Ureter (tissue), 1 donor: ENCODE results near the gene OSBPL2. TPM values are rescaled to one million over a fixed set of nuclear protein-coding genes. Genes with fewer than 3 reads are reported as not detected.

ENCODE experiments used
- DNase-seq: peaks from one replicate; pipeline ENCODE4 v3.0.0-alpha.2; 2020; ENCODE audit warnings: low spot score
- total RNA-seq: library from RNA; stranded (reverse); gene quantifications from one replicate; pipeline ENCODE4 v1.2.4, GENCODE V29; 2023
- donor health status: DM: yes; HTN: yes; CAD: no.

OSBPL2 gene
- total RNA-seq, 1 donor from 2014 or later = 130 TPM

GRCh38 chr20:62282877-62283503 is 44.7 kb downstream of the OSBPL2 start:
- DNase-seq = no peak

- no peak for DNase-seq
Observed at GRCh38 chr20:62284448-62284847, 46.1 kb downstream of the OSBPL2 start.

GRCh38 chr20:62285151-62285550 is 46.8 kb downstream of the OSBPL2 start:
- DNase-seq = no peak

- DNase-seq = no peak
Observed at GRCh38 chr20:62285722-62286121, 47.4 kb downstream of the OSBPL2 start.

GRCh38 chr20:62286493-62287064 is 48.3 kb downstream of the OSBPL2 start:
- no peak for DNase-seq

GRCh38 chr20:62287129-62287528 is 48.8 kb downstream of the OSBPL2 start:
- no peak for DNase-seq

GRCh38 chr20:62287759-62288534 is 49.6 kb downstream of the OSBPL2 start:
- no peak for DNase-seq

- DNase-seq = no peak
Observed at GRCh38 chr20:62288535-62289105, 50.3 kb downstream of the OSBPL2 start.

- DNase-seq = no peak
Observed at GRCh38 chr20:62289131-62289530, 50.8 kb downstream of the OSBPL2 start.

- DNase-seq = no peak
Observed at GRCh38 chr20:62289898-62290297, 51.6 kb downstream of the OSBPL2 start.

- DNase-seq = no peak
Observed at GRCh38 chr20:62291251-62292066, 53.1 kb downstream of the OSBPL2 start.

GRCh38 chr20:62292108-62292507 is 53.8 kb downstream of the OSBPL2 start:
- DNase-seq = no peak

GRCh38 chr20:62293111-62293784 is 54.9 kb downstream of the OSBPL2 start:
- DNase-seq = no peak

GRCh38 chr20:62293946-62294345 is 55.6 kb downstream of the OSBPL2 start:
- no peak for DNase-seq

GRCh38 chr20:62294516-62294915 is 56.2 kb downstream of the OSBPL2 start:
- no peak for DNase-seq

GRCh38 chr20:62296724-62297448 is 58.6 kb downstream of the OSBPL2 start:
- DNase-seq = no peak

GRCh38 chr20:62297449-62298227 is 59.3 kb downstream of the OSBPL2 start:
- DNase-seq = no peak

- DNase-seq = no peak
Observed at GRCh38 chr20:62298577-62299249, 60.4 kb downstream of the OSBPL2 start.

GRCh38 chr20:62299666-62300236 is 61.4 kb downstream of the OSBPL2 start:
- no peak for DNase-seq
